HEK293 (cell line): ENCODE results near the gene IL12A.

Source experiments
- CTCF ChIP-seq: fragments of 450-650 bp; formaldehyde crosslinking; IDR thresholded peaks from 2 replicates; pipeline ENCODE4 v1.5.1; 2016; ENCODE audit warnings: missing biosample characterization, missing genetic modification characterization
- TRIM28 ChIP-seq: IDR thresholded peaks from 2 replicates; pipeline ENCODE4 v1.6.1; 2011; ENCODE audit warnings: low read length, control low read depth, borderline replicate concordance
- ZNF24 ChIP-seq: fragments of 450-650 bp; formaldehyde crosslinking; IDR thresholded peaks from 2 replicates; pipeline ENCODE4 v1.5.1; 2016; ENCODE audit warnings: missing biosample characterization, missing genetic modification characterization
- TF ChIP-seq, protein P1 (sequence below): fragments of 450-650 bp; formaldehyde crosslinking; conservative IDR thresholded peaks from 2 replicates; pipeline ENCODE4 v1.5.1; 2016; ENCODE audit warnings: low read depth, missing biosample characterization, missing genetic modification characterization

GRCh38 chr3:160041465-160041864 lies 52.8 kb downstream of the IL12A start:
- no peak for TF ChIP-seq ZNF24 (tag by site-specific recombination)
- no peak for TF ChIP-seq TRIM28
- TF ChIP-seq, protein P1, sequence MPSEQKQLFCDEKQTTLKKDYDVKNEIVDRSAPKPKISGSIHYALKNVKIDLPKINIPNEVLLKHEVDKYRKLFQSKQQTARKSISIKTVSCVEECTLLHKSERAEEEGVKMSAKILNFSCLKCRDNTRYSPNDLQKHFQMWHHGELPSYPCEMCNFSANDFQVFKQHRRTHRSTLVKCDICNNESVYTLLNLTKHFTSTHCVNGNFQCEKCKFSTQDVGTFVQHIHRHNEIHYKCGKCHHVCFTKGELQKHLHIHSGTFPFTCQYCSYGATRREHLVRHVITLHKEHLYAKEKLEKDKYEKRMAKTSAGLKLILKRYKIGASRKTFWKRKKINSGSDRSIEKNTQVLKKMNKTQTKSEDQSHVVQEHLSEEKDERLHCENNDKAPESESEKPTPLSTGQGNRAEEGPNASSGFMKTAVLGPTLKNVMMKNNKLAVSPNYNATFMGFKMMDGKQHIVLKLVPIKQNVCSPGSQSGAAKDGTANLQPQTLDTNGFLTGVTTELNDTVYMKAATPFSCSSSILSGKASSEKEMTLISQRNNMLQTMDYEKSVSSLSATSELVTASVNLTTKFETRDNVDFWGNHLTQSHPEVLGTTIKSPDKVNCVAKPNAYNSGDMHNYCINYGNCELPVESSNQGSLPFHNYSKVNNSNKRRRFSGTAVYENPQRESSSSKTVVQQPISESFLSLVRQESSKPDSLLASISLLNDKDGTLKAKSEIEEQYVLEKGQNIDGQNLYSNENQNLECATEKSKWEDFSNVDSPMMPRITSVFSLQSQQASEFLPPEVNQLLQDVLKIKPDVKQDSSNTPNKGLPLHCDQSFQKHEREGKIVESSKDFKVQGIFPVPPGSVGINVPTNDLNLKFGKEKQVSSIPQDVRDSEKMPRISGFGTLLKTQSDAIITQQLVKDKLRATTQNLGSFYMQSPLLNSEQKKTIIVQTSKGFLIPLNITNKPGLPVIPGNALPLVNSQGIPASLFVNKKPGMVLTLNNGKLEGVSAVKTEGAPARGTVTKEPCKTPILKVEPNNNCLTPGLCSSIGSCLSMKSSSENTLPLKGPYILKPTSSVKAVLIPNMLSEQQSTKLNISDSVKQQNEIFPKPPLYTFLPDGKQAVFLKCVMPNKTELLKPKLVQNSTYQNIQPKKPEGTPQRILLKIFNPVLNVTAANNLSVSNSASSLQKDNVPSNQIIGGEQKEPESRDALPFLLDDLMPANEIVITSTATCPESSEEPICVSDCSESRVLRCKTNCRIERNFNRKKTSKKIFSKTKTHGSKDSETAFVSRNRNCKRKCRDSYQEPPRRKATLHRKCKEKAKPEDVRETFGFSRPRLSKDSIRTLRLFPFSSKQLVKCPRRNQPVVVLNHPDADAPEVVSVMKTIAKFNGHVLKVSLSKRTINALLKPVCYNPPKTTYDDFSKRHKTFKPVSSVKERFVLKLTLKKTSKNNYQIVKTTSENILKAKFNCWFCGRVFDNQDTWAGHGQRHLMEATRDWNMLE (tag by site-specific recombination) = no peak
- TF ChIP-seq CTCF = no peak
